PC-3 (cell line): ENCODE data around the gene STAT1. TPM values are rescaled to one million over a fixed set of nuclear protein-coding genes. Genes with fewer than 3 reads are reported as not detected.

Experiments used
- ATAC-seq: fragments of 200-7000 bp; cut with Tn5 transposase; 2 replicates; pipeline ENCODE4 v1.9.1; 2020; ENCODE audit warnings: mild to moderate bottlenecking, moderate library complexity
- BruUV-seq: library from RNA; stranded (reverse); fragments of 400-500 nt; replicated peaks from 2 replicates; lab custom pipeline; 2021; lab: Mats Ljungman, UMichigan
- CTCF ChIA-PET: fragments of 300-600 bp; sonication (Branson Sonifier 250); formaldehyde crosslinking; loops from one replicate; lab custom pipeline; 2022; ENCODE audit warnings: antibody characterized with exemption; lab: Charles Lee
- POLR2A ChIA-PET: fragments of 300-600 bp; sonication (Branson Sonifier 250); formaldehyde crosslinking; loops from one replicate; lab custom pipeline; 2022; ENCODE audit warnings: antibody characterized with exemption; ENCODE audit not compliant: unreplicated experiment; lab: Charles Lee
- DNase-seq: peaks from one replicate; pipeline ENCODE4 v3.0.0-alpha.2; 2015
- H2AFZ ChIP-seq: fragments of 300-600 bp; sonication (generic); 2 replicates; pipeline ENCODE4 v1.6.0; 2016; ENCODE audit warnings: antibody characterized with exemption, low read length
- H3F3A ChIP-seq: fragments of 300-600 bp; sonication (generic); one replicate; pipeline ENCODE4 v1.6.0; 2017; ENCODE audit warnings: antibody characterized with exemption, low read length, control low read depth, mild to moderate bottlenecking; ENCODE audit not compliant: unreplicated experiment
- H3K27ac ChIP-seq: fragments of 300-600 bp; sonication (generic); 2 replicates; pipeline ENCODE4 v1.5.1; 2016; ENCODE audit warnings: mild to moderate bottlenecking, low read length
- H3K27me3 ChIP-seq: fragments of 300-600 bp; sonication (generic); 2 replicates; pipeline ENCODE4 v1.6.1; 2016; ENCODE audit warnings: low read length, mixed read lengths
- H3K36me3 ChIP-seq: fragments of 300-600 bp; sonication (generic); 2 replicates; pipeline ENCODE4 v1.6.1; 2016; ENCODE audit warnings: low read depth, mixed run types, low read length, mixed read lengths
- H3K4me1 ChIP-seq: fragments of 300-600 bp; sonication (generic); 2 replicates; pipeline ENCODE4 v1.5.1; 2016; ENCODE audit warnings: low read length; ENCODE audit not compliant: insufficient read depth
- H3K4me2 ChIP-seq: fragments of 300-600 bp; sonication (generic); 2 replicates; pipeline ENCODE4 v1.6.0; 2016; ENCODE audit warnings: low read length
- H3K4me3 ChIP-seq: fragments of 300-600 bp; sonication (generic); 2 replicates; pipeline ENCODE4 v1.5.1; 2016; ENCODE audit warnings: mild to moderate bottlenecking, low read length, mixed read lengths
- H3K79me2 ChIP-seq: fragments of 300-600 bp; sonication (generic); 2 replicates; pipeline ENCODE4 v1.6.1; 2017; ENCODE audit warnings: low read length, mixed read lengths
- H3K9ac ChIP-seq: fragments of 300-600 bp; sonication (generic); 2 replicates; pipeline ENCODE4 v1.6.0; 2016; ENCODE audit warnings: mild to moderate bottlenecking, low read length
- H3K9me2 ChIP-seq: fragments of 300-600 bp; sonication (generic); replicated peaks from 2 replicates; pipeline ENCODE4 v1.6.1; 2016; ENCODE audit warnings: mixed run types, low read length, mixed read lengths
- H3K9me3 ChIP-seq: fragments of 300-600 bp; sonication (generic); 2 replicates; pipeline ENCODE4 v1.6.1; 2016; ENCODE audit warnings: low read length, mixed read lengths
- H4K20me1 ChIP-seq: fragments of 300-600 bp; sonication (generic); 2 replicates; pipeline ENCODE4 v1.6.1; 2016; ENCODE audit warnings: low read length, mixed read lengths
- EZH2 ChIP-seq: fragments of 300-600 bp; sonication (generic); IDR thresholded peaks from one replicate; pipeline ENCODE4 v1.6.1; 2017; ENCODE audit warnings: antibody characterized with exemption, mild to moderate bottlenecking, low read length; ENCODE audit not compliant: unreplicated experiment
- EZH2phosphoT487 ChIP-seq: fragments of 300-600 bp; sonication (generic); IDR thresholded peaks from 2 replicates; pipeline ENCODE4 v1.6.1; 2018; ENCODE audit warnings: mild to moderate bottlenecking, antibody characterized with exemption, low read length, borderline replicate concordance
- intact Hi-C: fragments of 100-400 bp; cut with micrococcal nuclease; formaldehyde crosslinking; loops from 2 replicates; pipeline ENCODE4 v1.9.0; 2023
- total RNA-seq: library from RNA; depleted of rRNA; stranded (reverse); fragments of >200 nt; gene quantifications from 2 replicates; pipeline ENCODE4 v1.2.3, GENCODE V29; 2014
- TF ChIP-seq, protein P1 (sequence below): fragments of 300-600 bp; sonication (generic); conservative IDR thresholded peaks from 2 replicates; pipeline ENCODE4 v1.5.1; 2017; ENCODE audit warnings: antibody characterized with exemption, low read depth, mild to moderate bottlenecking, low read length

STAT1 gene
- total RNA-seq, 1 experiment from 2014 or later: 47.9 TPM

DNA sequence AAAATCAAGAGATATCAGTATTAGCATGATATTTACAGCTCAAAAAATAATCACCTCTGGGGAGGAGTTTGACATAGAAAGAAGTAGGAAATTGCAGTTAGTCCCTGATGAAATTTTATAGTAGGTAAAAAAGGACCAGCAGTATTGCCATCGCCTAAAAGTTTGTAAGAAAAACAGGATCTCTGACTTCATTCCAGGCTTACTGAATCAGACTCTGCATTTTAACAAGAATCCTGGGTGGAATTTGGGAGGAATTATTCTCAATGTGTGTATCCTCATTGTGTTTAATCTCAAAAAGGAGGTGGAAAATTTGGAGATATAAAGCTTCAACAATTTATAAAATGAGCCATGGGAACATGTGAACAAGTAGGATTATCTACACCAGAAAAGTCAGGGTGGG, 31.2 kb upstream of the STAT1 start:
- no peaks in the 10 kb centered on the region for H4K20me1 ChIP-seq
- POLR2A ChIA-PET: no interaction called here
- H3K36me3 ChIP-seq: no peaks in the 10 kb centered on the region
- TF ChIP-seq EZH2phosphoT487 (no peak), EZH2 (no peak)
- TF ChIP-seq, protein P1, sequence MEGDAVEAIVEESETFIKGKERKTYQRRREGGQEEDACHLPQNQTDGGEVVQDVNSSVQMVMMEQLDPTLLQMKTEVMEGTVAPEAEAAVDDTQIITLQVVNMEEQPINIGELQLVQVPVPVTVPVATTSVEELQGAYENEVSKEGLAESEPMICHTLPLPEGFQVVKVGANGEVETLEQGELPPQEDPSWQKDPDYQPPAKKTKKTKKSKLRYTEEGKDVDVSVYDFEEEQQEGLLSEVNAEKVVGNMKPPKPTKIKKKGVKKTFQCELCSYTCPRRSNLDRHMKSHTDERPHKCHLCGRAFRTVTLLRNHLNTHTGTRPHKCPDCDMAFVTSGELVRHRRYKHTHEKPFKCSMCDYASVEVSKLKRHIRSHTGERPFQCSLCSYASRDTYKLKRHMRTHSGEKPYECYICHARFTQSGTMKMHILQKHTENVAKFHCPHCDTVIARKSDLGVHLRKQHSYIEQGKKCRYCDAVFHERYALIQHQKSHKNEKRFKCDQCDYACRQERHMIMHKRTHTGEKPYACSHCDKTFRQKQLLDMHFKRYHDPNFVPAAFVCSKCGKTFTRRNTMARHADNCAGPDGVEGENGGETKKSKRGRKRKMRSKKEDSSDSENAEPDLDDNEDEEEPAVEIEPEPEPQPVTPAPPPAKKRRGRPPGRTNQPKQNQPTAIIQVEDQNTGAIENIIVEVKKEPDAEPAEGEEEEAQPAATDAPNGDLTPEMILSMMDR: no peak
- H3K9me3 ChIP-seq: no peaks in the 10 kb centered on the region
- CTCF ChIA-PET: no interaction called here
- H3K27ac ChIP-seq: no peak overlapping the region
- ATAC-seq (no peak), DNase-seq (peak; percentile 23)
- no peak overlapping the region for H3K9ac ChIP-seq
- no peaks in the 10 kb centered on the region for H3K9me2 ChIP-seq
- intact Hi-C loops: no loop called here
- H3K4me2 ChIP-seq: no peak overlapping the region
- H3K4me1 ChIP-seq: peaks cover 49% of the 10 kb centered on the region
- H3K79me2 ChIP-seq: no peaks in the 10 kb centered on the region
- no TSS peak for BruUV-seq
- no peaks in the 10 kb centered on the region for H3K27me3 ChIP-seq
- no peak overlapping the region for H2AFZ ChIP-seq
- H3K4me3 ChIP-seq: no peak overlapping the region
- no peaks in the 10 kb centered on the region for H3F3A ChIP-seq

DNA sequence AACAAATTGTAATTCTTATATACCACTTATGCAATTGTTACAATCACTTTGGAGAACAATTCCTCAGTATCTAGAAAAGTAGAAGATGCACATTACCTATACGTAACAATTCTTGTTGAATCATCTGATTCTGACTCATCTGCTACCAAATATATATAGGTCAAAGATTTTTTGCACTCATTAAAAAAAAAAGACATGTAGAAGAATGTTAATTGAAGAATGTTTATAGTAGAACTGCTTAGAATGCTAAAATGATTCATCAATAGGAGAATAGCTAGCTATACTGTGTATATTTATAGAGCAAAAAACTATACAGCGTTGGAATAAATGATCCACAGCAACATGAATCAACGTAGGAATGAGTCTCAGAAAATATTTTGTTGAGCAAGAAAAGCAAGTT, 29.5 kb upstream of the STAT1 start:
- peaks cover 53% of the 10 kb centered on the region for H3K4me1 ChIP-seq
- H3K9me2 ChIP-seq: no peaks in the 10 kb centered on the region
- no peaks in the 10 kb centered on the region for H3K79me2 ChIP-seq
- POLR2A ChIA-PET: no interaction called here
- no peaks in the 10 kb centered on the region for H4K20me1 ChIP-seq
- intact Hi-C loops: no loop called here
- H3K4me3 ChIP-seq: no peak overlapping the region
- BruUV-seq: no TSS peak
- ATAC-seq (peak; percentile 43), DNase-seq (peak; percentile 68)
- H3K27me3 ChIP-seq: no peaks in the 10 kb centered on the region
- no peaks in the 10 kb centered on the region for H3K36me3 ChIP-seq
- H2AFZ ChIP-seq: no peak overlapping the region
- peak overlapping the region; percentile 26 for H3K27ac ChIP-seq
- no peak overlapping the region for H3K9ac ChIP-seq
- no peaks in the 10 kb centered on the region for H3F3A ChIP-seq
- CTCF ChIA-PET: no interaction called here
- no peaks in the 10 kb centered on the region for H3K9me3 ChIP-seq
- H3K4me2 ChIP-seq: peak overlapping the region; percentile 66
- TF ChIP-seq EZH2: no peak
- TF ChIP-seq, protein P1: no peak
- no peak for TF ChIP-seq EZH2phosphoT487

DNA sequence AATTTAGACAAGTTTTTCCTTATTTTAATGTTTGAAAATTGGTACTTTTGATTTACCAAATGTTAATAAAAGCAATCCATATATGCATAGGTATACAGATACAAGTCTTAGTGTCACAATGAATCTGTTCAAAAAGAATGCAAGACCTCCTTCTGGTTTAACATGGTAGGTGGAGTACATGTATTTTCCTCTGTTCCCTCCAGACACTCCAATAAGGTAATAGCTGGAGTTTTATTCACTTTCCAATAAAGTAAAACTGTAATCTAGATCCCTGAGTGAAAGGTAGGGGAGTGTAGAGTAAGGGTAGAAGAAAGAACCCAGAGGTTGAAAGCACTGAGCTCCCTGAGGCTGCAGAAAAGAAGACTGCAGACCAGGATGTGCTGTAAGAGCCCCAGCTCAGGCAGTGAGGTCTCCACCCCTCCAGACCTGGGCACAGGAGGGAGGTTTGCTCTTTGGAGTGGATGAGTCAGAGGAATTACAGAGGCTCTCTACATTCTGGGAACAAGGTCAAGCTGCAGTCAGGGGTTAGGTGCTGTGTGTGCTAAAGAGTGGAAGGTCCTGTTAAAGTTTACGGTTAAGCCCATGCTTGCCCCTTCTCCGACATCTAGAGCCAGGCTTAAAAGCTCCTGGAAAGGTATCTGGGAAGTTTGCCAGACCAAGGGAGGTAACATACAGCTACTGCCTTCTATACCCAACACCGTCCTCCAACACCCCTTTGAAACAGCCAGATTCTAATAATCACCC, 27.6 kb upstream of the STAT1 start:
- Histone ChIP-seq H3K4me1 (peaks cover 54% of the 10 kb centered on the region), H3K9me3 (no peaks in the 10 kb centered on the region), H3K4me2 (peak overlapping the region; percentile 65), H3K27me3 (no peaks in the 10 kb centered on the region), H4K20me1 (no peaks in the 10 kb centered on the region), H3F3A (no peaks in the 10 kb centered on the region), H3K27ac (peak overlapping the region; percentile 26), H3K9ac (no peak overlapping the region), H2AFZ (peak overlapping the region; percentile 19), H3K36me3 (no peaks in the 10 kb centered on the region), H3K9me2 (peaks cover 3% of the 10 kb centered on the region; the same call in 1 of the 2 replicates), H3K79me2 (no peaks in the 10 kb centered on the region), H3K4me3 (no peak overlapping the region)
- TF ChIP-seq, protein P1: no peak
- TF ChIP-seq EZH2phosphoT487: no peak
- no peak for TF ChIP-seq EZH2
- DNase-seq (peak; percentile 65), ATAC-seq (peak; percentile 87)
- ChIA-PET POLR2A (no interaction called here), CTCF (no interaction called here)
- no TSS peak for BruUV-seq
- intact Hi-C loops: no loop called here
